Measurements from ENCODE around the gene ABCA9.
"Not testable (repeated sequence)": the region's sequence is repeated elsewhere in the genome, so short reads cannot be mapped to it uniquely, and the experiment has no call there.

The ABCA9 gene

DNA sequence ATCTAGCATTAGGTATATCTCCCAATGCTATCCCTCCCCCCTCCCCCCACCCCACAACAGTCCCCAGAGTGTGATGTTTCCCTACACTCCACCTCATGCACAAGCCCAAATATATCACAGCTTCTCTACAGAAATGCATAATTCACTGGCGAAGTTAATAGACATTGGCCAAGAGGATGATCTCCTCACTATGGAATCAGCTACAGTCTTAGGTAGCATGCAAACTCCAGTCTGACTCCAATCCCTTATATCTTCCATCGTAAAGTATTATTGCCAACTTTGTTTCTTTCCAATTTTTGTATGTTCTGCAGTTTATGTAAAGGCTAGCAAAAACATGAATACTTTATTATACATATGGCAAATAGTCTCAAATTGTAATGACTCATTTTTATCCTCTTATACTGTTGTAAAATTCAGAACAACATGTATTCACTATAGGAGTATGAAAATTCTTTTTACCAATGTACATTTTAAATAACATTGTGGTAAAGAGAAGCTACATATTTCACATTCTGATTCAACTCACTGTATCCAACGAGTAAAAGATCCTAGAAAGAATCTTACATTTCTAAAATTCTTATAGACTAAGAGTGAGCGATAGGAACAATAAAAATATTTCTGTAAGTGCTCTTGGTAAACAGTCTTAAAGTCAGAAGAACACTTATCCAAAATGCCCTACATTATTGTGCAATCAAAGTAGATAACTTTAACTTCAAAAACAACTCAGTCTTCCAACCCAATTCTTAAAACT, 106.4 kb downstream of the ABCA9 start:
- no peak for DNase-seq

DNA sequence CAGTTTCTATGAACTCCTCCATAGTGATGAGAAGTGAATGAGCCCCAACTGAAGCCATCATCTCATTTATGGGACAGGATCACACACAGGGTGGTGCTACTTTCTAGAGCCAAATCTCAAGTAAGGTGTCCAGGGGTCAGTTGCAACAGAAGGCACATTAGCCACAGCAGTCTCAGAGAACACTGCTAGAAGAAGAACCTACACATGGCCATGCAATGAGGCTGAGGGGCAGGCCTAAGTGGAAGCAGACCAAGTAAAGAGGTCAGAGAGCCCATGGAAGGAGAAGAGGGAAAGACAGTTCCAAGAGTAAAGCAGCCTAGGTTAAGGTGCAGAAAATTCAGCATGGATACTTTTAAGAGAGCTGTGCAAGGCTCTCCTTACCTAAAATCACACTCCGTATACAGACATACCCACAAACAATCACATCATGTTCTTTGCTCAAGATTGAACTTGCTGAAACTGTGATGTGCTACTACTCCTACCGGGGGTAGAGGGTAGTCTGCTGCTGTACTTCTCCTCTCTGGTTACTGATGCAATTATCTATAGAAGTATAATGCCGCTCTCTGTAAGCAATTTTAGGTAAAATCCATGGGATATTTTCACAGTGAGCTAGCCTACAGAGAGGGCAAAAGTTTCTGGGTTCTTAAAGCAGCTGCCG, 107.3 kb downstream of the ABCA9 start:
- DNase-seq, result no peak

DNA sequence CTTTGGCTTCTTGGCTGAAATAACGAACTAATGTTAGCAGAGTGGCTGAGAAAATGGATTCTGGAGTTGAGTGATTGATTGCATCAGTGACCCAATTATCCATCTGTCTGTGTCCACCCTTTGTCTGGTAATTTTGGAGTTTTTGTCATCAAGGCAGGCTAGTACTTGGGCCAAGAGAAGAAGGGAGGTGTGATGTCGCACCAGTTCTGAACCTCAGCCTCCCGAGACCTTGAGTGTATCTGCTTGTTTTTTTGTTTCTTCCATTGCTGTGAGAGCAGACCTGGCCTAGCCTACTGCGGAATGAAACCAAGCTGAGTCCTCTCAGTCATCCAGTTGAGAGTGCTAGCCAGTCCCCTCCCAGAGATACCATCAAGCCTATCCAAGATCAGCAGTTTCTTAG, 110.0 kb downstream of the ABCA9 start:
- peak; percentile 19 for DNase-seq

DNA sequence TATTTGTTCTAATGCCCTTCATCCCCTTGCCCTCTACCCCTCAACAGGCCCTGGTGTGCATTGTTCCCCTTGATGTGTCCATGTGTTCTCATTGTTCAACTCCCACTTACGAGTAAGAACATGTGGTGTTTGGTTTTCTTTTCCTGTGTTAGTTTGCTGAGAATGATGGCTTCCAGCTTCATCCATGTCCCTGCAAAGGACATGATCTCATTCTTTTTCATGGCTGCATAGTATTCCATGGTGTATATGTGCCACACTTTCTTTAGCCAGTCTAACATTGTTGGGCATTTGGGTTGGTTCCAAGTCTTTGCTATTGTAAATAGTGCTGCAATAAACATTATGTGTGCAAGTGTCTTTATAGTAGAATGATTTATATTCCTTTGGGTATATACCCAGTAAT, 112.9 kb downstream of the ABCA9 start:
- DNase-seq, result not testable (repeated sequence)

DNA sequence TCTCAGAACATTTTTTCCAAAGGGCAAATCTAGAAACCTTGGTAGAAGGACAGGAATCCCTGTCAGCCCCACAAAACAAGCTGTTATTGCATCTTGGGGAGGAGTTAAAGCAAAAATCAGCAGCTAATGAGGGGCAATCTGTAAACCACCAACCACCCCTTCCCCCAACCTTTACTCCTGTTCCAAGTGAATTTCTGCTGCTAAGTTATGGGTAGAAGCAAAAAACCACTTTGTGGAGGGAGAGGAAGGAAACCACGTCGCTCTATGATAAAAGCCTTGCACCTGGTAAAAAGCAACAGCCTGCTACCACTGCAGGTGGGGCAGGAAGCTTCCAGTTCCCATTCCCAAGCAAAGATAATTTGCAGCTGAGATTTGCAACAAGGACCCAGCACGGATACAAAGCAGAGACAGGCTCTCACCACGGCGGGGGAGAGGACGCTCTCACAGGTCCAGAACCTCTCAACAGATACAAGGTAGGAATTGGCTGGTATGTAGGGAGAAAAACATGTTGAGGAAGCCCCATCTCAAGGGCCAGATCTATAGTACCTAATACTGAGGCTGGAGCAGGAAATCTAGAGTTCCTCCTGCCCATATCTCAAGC, 116.2 kb downstream of the ABCA9 start:
- DNase-seq, result no peak

DNA sequence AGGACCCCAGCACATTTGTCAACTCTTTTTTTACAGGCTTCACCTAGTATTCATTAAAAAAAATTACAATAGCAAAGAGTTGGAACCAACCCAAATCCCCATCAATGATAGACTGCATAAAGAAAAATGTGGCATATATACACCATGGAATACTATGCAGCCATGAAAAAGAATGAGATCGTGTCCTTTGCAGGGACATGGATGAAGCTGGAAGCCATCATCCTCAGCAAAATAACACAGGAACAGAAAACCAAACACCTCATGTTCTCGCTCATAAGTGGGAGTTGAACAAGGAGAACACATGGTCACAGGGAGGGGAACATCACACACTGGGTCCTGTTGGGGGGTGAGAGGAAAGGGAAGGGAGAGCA, 116.9 kb downstream of the ABCA9 start:
- DNase-seq, result not testable (repeated sequence)

DNA sequence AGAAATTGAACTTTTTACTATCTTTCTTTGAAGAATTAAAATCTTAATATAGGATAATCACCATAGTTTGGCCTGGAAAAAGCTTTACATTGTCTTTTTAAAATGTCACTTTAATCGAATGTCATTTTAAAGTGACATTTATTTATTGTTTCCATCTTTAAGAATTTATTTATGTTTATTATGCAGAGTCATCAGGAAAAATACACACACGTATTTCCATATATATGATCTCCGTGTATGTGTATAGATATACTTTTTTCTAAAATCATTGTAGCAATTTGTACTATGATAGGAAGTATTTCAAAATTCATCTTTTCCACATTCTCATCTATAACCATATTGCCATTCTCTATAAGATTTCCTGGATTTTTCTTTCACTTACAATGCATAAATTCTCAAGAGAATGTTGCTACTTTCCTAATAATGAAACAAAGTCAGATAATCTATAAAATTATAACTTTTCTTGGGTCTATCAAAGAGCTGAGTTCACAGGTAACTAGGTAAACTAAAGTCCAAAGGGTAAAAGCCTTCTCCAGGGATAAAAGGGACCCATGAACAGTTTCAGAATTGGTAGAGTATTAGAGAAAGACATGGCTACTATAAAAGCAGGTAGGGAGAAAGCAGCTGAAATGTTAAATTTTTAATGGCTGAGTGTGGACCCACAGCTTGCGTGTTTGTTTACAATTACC, 117.5 kb downstream of the ABCA9 start:
- no peak for DNase-seq

DNA sequence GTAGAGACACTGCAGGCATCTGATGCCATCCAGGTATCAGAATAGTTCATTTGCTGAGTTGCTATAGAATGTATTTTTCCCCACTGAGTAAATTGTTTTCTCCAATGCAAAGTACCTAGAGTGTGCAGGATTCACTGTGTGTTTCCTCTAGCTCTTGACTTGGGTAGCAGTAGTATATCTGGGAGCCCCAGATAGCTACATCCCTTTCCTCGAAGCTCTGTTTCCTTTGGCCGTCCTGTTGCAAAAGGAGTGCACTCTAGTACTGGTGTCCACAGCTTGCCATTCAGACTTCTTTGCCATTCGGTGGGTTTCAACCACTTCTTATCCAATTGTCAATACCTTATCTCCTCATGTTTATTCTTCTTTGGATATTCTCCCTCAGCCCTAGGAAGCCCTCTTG, 118.3 kb downstream of the ABCA9 start:
- no peak for DNase-seq

DNA sequence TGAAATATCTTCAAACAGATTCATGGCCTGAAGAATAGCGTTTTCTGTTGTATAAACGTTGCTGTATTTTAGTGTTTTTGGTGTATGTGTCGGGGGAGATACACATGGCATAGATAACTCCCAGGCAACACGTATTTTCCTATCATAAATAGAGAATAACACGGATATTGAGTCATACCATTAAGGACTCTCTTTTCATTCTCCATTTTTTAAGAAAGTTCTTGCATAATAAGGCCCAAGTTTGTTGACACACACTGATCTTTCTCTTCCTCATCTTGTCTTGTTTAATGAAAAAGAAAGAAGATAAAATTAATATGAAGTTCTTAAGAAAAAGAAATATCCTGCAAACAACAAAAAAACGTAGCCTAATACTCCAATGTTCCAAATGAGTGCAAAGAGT, 119.0 kb downstream of the ABCA9 start:
- no peak for DNase-seq

DNA sequence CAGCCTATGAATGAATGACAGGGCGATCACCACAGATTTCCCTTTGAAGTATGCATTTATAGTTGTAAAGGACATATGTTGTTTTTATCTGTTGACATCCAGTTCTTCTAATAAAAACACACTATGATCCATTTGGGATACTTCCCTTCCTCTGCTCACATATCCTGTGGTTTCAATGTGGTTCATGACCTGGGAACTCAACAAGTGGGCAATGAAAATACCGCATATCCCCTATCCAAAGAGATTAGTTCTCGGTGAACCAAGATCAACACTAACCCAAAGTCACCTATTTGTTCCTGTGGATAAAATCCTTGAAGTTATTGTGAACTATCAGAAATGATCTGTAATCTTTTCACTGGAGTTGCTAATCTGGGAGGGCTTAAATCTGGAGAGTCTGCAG, 121.5 kb downstream of the ABCA9 start:
- no peak for DNase-seq

DNA sequence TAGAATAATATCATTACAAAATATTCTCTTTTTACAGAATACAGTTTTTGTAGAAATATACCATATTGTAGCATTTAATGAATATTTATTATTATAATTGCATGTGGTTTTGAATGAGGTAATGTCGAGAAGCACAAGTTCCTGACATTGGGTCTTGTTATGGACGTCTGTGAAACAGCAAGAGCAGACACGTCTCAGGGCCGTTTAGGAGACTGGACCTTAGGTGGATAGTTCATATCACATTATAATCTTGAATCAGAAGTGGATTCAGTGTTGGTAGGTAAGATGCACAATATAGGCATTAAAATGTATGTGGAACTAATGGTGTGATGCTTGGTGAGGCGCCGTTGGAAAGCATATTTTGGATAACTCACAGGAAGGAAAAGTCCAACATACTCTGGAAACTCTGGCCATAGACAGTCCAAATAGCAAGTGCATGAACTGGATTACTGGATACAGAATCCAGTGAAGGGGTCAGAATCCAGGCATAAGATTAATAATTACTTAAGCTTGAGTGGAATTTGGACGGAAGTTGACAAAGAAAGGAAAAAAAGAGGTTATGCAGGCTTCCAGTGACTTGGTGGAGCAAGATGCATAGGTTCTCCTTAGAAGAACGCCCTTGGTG, 122.7 kb downstream of the ABCA9 start:
- no peak for DNase-seq

DNA sequence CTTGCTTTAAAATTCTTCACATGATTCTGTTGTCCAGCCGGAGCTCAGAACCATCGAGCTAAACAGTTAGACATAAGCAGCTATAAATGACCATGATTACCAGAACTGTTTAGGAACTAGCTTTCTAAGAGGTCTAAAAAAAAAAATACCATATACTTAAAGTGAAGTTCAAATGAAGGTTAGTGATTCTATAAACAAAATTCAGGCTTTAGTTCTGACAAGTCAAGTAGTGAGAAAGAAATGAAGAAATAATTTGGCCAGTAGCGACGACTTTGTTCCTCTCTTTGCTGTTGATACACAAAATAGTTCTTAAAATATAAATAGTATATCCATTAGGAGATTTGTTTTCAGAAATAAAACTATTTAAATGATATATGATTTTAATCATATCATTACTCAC, 133.2 kb downstream of the ABCA9 start:
- DNase-seq, result no peak

DNA sequence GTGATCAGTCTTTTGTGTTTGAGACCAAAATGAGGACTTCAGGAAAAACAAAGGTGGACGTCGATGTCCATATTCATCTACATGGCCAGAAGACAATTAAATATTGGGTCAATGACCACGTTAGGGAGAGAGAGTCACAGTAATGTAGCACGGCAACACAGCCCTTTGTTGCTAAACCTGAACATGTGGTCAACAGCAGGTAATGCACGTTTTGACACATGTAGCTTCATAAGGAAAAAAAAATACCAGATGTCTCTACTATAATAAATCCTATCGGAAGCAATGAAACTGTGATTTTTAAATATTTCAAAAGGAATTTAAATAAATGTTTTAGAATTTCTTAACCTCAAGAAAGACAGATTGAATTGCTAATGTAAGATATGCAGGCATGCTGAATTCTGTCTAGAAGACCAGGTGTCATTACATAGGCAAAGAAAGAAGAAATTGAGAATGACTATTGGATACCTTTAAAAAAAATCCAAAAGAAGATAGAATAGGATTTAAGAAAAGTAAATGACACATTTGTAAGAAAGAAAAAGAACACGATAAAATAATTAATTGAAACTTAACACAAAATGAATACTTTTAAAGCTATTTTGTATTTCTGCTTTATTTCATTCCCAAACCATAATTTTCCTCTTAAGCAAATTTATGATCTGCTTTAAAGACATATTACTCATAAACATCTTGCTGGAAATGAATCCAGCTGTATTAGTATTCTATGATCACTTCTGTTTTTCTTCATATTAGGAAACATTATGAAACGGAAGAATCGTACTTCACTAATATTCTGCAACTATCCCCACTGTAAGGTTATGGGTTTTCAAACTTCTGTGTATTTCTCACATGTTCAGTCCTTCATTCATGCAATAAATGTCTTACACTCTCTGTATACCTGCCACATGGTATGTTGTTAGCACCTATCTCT, 135.7 kb downstream of the ABCA9 start:
- no peak for DNase-seq

Data from retina (tissue), 1 donor.